ENCODE measurements around the gene RAB39A.
"Not testable (repeated sequence)": the region's sequence is repeated elsewhere in the genome, so short reads cannot be mapped to it uniquely, and the experiment has no call there.

The RAB39A gene, protein sequence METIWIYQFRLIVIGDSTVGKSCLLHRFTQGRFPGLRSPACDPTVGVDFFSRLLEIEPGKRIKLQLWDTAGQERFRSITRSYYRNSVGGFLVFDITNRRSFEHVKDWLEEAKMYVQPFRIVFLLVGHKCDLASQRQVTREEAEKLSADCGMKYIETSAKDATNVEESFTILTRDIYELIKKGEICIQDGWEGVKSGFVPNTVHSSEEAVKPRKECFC

DNA sequence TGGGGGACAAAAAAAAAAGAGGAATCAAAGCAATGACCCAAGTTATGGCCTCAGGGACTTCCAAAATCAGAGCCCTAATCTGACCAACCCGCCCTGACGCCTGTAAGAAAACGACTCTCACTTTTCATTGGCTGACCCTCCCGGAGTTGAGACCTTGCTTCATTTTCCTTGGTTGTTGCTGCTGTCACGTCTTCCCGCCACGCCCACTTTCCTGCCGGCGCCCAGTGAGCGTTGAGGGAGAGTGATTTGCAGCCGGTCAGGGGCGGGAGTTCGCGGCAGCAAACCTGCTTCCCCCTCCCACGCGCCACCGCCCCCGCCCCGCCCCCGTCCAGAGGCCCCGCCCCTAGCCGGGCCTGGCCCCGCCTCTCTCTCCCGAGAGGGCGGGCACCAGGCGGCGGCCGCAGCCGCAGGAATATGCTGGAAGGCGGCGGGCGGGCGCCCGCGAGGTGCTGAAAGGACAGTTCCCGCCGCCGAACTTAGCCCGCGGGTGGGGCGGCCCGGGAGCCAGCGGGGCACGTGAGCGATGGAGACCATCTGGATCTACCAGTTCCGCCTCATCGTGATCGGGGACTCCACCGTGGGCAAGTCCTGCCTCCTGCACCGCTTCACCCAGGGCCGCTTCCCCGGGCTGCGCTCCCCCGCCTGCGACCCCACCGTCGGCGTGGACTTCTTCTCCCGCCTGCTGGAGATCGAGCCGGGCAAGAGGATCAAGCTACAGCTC is at the start of gene RAB39A:
Gene RAB39A (plus strand): TSS at position 403 of the 721 bp plus-strand sequence. CDS start 121 bp downstream, at position 524.
- no peak within 1 kb of the TSS for H3K4me3 ChIP-seq (ENCODE audit: low read depth, low read length)
- DNase-seq (ENCODE audit: low read depth), result peak; percentile 89
- peak; percentile 20; the same call in 1 of the 2 replicates for TF ChIP-seq MYC (IDR thresholded peaks at IDR 0.05; ENCODE audit: low read depth, low read length)
- TF ChIP-seq, protein P1, sequence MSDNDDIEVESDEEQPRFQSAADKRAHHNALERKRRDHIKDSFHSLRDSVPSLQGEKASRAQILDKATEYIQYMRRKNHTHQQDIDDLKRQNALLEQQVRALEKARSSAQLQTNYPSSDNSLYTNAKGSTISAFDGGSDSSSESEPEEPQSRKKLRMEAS (IDR thresholded peaks at IDR 0.05; ENCODE audit: low read depth, low read length), result no peak

DNA sequence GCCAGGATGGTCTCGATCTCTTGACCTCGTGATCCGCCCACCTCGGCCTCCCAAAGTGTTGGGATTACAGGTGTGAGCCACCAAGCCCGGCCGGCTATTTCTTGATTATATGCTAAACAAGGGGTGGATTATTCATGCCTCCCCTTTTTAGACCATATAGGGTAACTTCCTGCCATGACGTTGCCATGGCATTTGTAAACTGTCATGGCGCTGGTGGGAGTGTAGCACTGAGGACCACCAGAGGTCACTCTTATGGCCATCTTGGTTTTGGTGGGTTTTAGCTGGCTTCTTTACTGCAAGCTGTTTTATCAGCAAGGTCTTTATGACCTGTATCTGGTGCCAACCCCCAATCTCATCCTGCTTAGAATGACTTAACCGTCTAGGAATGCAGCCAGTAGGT is 46.8 kb upstream of the RAB39A start:
- DNase-seq (ENCODE audit: low read depth), result not testable (repeated sequence)

DNA sequence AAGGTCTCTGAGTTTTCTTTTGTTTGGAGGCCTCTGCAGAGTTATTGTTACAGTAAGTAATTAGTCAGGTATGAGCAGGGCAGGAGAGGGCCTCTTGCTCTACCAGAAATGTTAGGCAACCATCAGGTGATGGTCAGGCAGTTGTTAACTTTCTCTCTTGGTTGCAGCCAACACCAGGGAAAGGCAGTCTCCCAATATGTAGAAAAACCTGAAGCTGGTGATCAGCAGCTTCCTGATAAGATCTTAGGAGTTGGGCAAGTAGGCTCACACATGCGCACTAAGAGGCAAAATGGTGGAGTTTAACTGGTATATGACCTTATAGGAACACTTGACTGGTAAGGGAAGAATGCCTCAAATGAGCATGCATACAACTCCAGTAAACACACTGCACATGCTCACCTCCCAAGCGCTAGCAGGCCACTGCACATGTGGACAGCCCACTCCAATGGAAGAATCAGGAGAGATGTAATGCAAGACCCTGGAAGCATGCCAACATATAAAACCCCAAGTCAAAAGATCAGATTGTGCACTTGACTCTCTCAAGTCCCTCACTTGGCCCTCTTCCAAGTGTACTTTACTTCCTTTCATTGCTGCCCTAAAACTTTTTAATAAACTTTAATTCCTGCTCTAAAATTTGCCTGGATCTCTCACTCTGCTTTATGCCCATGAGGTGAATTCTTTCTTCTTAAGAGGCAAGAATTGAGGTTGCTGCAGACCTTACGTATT is 46.0 kb upstream of the RAB39A start:
- H3K4me3 ChIP-seq (ENCODE audit: low read depth, low read length), result no peak overlapping the region
- DNase-seq (ENCODE audit: low read depth), result no peak
- no peak for TF ChIP-seq MYC (IDR thresholded peaks at IDR 0.05; ENCODE audit: low read depth, low read length)
- TF ChIP-seq, protein P1 (IDR thresholded peaks at IDR 0.05; ENCODE audit: low read depth, low read length), result no peak
- TF ChIP-seq, protein P2, sequence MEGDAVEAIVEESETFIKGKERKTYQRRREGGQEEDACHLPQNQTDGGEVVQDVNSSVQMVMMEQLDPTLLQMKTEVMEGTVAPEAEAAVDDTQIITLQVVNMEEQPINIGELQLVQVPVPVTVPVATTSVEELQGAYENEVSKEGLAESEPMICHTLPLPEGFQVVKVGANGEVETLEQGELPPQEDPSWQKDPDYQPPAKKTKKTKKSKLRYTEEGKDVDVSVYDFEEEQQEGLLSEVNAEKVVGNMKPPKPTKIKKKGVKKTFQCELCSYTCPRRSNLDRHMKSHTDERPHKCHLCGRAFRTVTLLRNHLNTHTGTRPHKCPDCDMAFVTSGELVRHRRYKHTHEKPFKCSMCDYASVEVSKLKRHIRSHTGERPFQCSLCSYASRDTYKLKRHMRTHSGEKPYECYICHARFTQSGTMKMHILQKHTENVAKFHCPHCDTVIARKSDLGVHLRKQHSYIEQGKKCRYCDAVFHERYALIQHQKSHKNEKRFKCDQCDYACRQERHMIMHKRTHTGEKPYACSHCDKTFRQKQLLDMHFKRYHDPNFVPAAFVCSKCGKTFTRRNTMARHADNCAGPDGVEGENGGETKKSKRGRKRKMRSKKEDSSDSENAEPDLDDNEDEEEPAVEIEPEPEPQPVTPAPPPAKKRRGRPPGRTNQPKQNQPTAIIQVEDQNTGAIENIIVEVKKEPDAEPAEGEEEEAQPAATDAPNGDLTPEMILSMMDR (IDR thresholded peaks at IDR 0.05; ENCODE audit: low read depth, low read length), result no peak
- no peak for TF ChIP-seq POLR2A (IDR thresholded peaks at IDR 0.05; ENCODE audit: extremely low read depth, insufficient read length)

More for the DNA sequence above, 46.8 kb upstream of the RAB39A start:
- not testable (repeated sequence) for H3K4me3 ChIP-seq (ENCODE audit: low read depth, low read length)

DNA sequence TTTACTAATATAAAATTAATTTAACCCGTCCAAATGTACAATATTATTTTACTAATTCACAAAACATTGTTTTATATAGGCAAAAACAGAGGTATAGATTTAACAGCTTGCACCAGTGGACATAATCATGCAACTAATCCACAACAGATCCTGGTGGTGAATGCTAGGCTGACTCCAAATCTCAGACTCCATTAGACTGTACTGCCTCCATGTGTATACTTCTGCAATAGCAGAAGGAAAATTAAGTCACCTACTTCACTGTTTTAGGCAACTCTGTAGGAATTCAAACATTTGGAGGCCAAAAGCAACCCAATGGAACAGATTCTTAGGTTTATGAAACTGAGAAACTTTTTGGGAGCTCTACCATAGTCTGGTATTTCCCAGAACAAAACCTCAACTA is 30.0 kb upstream of the RAB39A start:
- DNase-seq (ENCODE audit: low read depth), result peak; percentile 66
- TF ChIP-seq, protein P2 (IDR thresholded peaks at IDR 0.05; ENCODE audit: low read depth, low read length), result peak; percentile 62
- TF ChIP-seq MYC (IDR thresholded peaks at IDR 0.05; ENCODE audit: low read depth, low read length), result no peak
- H3K4me3 ChIP-seq (ENCODE audit: low read depth, low read length), result no peak overlapping the region

DNA sequence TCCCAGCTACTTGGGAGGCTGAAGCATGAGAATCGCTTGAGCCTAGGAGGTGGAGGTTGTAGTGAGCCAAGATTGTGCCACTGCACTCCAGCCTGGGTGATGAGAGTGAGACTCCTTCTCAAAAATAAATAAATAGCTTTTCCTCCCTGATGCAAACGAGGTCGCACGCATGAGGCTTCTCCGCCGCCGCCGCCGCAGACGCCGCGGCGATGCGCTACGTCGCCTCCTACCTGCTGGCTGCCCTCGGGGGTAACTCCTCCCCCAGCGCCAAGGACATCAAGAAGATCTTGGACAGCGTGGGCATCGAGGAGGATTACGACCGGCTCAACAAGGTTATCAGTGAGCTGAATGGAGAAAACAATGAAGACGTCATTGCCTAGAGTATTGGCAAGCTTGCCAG is 20.0 kb upstream of the RAB39A start:
- H3K4me3 ChIP-seq (ENCODE audit: low read depth, low read length), result no peak overlapping the region
- TF ChIP-seq, protein P1 (IDR thresholded peaks at IDR 0.05; ENCODE audit: low read depth, low read length), result no peak
- TF ChIP-seq, protein P2 (IDR thresholded peaks at IDR 0.05; ENCODE audit: low read depth, low read length), result no peak
- TF ChIP-seq POLR2A (IDR thresholded peaks at IDR 0.05; ENCODE audit: extremely low read depth, insufficient read length), result no peak
- no peak for TF ChIP-seq MYC (IDR thresholded peaks at IDR 0.05; ENCODE audit: low read depth, low read length)
- no peak for DNase-seq (ENCODE audit: low read depth)

DNA sequence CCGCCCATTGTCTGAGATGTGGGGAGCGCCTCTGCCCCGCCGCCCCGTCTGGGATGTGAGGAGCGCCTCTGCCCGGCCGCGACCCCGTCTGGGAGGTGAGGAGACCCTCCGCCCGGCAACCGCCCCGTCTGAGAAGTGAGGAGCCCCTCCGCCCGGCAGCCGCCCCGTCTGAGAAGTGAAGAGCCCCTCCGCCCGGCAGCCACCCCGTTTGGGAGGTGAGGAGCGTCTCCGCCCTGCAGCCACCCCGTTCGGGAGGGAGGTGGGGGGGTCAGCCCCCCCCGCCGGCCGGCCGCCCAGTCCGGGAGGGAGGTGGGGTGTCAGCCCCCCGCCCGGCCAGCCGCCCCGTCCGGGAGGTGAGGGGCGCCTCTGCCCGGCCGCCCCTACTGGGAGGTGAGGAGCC is 15.8 kb upstream of the RAB39A start:
- not testable (repeated sequence) for H3K4me3 ChIP-seq (ENCODE audit: low read depth, low read length); DNase-seq (ENCODE audit: low read depth)

DNA sequence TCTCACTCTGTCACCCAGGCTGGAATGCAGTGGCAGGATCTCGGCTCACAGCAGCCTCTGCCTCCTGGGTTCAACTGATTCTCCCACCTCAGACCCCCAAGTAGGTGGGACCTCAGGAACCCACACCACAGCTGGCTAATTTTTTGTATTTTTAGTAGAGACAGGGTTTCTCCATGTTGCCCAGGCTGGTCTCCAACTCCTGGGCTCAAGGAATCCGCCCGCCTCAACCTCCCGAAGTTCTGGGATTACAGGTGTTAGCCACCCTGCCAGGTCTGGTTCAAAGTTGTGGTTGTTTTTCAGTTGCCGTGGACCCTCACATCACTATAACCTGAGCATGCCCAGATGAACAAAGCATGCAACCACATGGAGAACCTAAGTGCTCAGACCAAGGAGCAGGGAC is 13.0 kb upstream of the RAB39A start:
- TF ChIP-seq, protein P1 (IDR thresholded peaks at IDR 0.05; ENCODE audit: low read depth, low read length), result no peak
- no peak for TF ChIP-seq POLR2A (IDR thresholded peaks at IDR 0.05; ENCODE audit: extremely low read depth, insufficient read length)
- TF ChIP-seq, protein P2 (IDR thresholded peaks at IDR 0.05; ENCODE audit: low read depth, low read length), result no peak
- no peak for TF ChIP-seq MYC (IDR thresholded peaks at IDR 0.05; ENCODE audit: low read depth, low read length)
- no peak overlapping the region for H3K4me3 ChIP-seq (ENCODE audit: low read depth, low read length)
- DNase-seq (ENCODE audit: low read depth), result no peak
